GM23248 (cell line): ENCODE data around the gene TRRAP.

Experiments
- EZH2 ChIP-seq: fragments of 200-600 bp; sonication (generic); IDR thresholded peaks from 2 replicates; pipeline ENCODE4 v1.6.1; 2018; ENCODE audit warnings: antibody characterized with exemption, mild to moderate bottlenecking; ENCODE audit not compliant: insufficient read depth, poor library complexity, severe bottlenecking
- EZH2phosphoT487 ChIP-seq: fragments of 200-600 bp; sonication (generic); IDR thresholded peaks from 2 replicates; pipeline ENCODE4 v1.6.1; 2018; ENCODE audit warnings: antibody characterized with exemption, moderate library complexity, mild to moderate bottlenecking, low read depth; ENCODE audit not compliant: insufficient read depth

GRCh38 chr7:98868450-98868849, 9.9 kb upstream of the TRRAP start:
- TF ChIP-seq EZH2 (no peak), EZH2phosphoT487 (no peak)
